ENCODE measurements around the gene TTC36.

Gene TTC36

GRCh38 chr11:118524757-118525470 lies 2.4 kb upstream of the TTC36 start:
- in situ Hi-C loops (cut with HindIII; ENCODE audit: low pct_unique_long_range_greater_than_20kb, low sequenced_read_pairs): no loop called here
- peak in 1 of 2 experiments; percentile 65 for DNase-seq (ENCODE audit: low read depth in 1 of 2, low spot score in 1 of 2)
- no peak for TF ChIP-seq JUND (IDR thresholded peaks at IDR 0.05; ENCODE audit: low read depth)

- DNase-seq (ENCODE audit: low read depth in 1 of 2, low spot score in 1 of 2): no peak
- in situ Hi-C loops (cut with HindIII; ENCODE audit: low pct_unique_long_range_greater_than_20kb, low sequenced_read_pairs): no loop called here
- no peak for TF ChIP-seq JUND (IDR thresholded peaks at IDR 0.05; ENCODE audit: low read depth)
These were observed 586 bp upstream of the TTC36 start for GRCh38 chr11:118526688-118527087.

DNA sequence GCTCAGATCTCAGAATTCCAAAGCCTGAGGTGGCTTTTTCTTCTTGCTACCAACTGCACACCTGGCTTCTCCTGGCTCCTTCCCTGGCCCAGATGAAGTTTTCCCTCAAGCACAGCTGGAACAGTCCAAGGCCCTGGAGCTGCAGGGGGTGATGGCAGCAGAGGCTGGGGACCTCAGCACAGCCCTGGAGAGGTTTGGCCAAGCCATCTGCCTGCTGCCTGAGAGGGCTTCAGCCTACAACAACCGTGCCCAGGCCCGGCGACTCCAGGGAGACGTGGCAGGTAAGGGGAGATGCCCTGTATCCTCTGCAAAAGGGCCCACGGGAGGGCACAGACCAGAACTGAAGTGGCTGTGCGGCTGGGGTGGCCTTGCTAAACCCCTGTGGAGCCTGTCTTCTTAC lies 1.2 kb downstream of the TTC36 start:
- no peak for TF ChIP-seq JUND (IDR thresholded peaks at IDR 0.05; ENCODE audit: low read depth)
- DNase-seq (ENCODE audit: low read depth in 1 of 2, low spot score in 1 of 2): no peak
- in situ Hi-C loops (cut with HindIII; ENCODE audit: low pct_unique_long_range_greater_than_20kb, low sequenced_read_pairs): no loop called here

DNA sequence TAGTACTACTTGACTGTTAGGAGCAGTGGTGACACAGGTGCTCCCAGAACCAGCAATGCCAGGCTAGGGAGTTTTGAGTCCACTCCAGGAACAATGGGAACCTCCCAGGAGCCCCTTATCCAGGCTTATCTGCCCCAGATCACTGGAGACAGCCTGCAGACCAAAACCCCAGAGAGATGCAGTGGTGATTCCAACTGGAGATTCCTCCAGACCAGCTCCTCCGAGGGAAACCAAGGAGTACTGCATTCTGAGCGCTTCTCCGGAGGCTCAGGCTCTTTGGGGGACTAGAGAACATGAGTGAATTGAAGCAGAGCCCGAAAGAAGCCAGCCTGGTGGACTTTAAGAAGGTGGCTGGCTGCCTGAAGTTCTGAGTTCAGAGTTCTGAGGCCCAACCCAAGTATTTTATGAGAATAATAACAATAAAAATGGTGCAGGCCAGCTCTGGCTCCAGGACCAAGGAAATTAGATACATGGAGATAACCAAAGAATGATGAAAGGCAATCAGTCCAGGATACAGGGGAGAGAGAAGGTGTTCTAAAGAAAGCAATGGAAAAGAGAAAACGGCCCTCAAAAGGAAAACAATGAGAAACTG lies 2.4 kb downstream of the TTC36 start:
- in situ Hi-C loops (cut with HindIII; ENCODE audit: low pct_unique_long_range_greater_than_20kb, low sequenced_read_pairs): no loop called here
- no peak for TF ChIP-seq JUND (IDR thresholded peaks at IDR 0.05; ENCODE audit: low read depth)
- DNase-seq (ENCODE audit: low read depth in 1 of 2, low spot score in 1 of 2): no peak

- in situ Hi-C loops (cut with HindIII; ENCODE audit: low pct_unique_long_range_greater_than_20kb, low sequenced_read_pairs): no loop called here
- peak; percentile 51 to 57 for DNase-seq (ENCODE audit: low read depth in 1 of 2, low spot score in 1 of 2)
- TF ChIP-seq JUND (IDR thresholded peaks at IDR 0.05; ENCODE audit: low read depth): no peak
These were observed 3.0 kb downstream of the TTC36 start for GRCh38 chr11:118530180-118530682.

- peak; percentile 79 to 95 for DNase-seq (ENCODE audit: low read depth in 1 of 2, low spot score in 1 of 2)
- in situ Hi-C loops (cut with HindIII; ENCODE audit: low pct_unique_long_range_greater_than_20kb, low sequenced_read_pairs): no loop called here
- TF ChIP-seq JUND (IDR thresholded peaks at IDR 0.05; ENCODE audit: low read depth): no peak
These were observed 3.7 kb downstream of the TTC36 start, which contains the start of gene TMEM25 for GRCh38 chr11:118530683-118531596. TSS of gene TMEM25 (plus strand) at chr11:118531192. CDS start at chr11:118531802, 610 bp downstream.

GRCh38 chr11:118531597-118532084 lies 4.4 kb downstream of the TTC36 start:
- no peak for TF ChIP-seq JUND (IDR thresholded peaks at IDR 0.05; ENCODE audit: low read depth)
- in situ Hi-C loops (cut with HindIII; ENCODE audit: low pct_unique_long_range_greater_than_20kb, low sequenced_read_pairs): no loop called here
- DNase-seq (ENCODE audit: low read depth in 1 of 2, low spot score in 1 of 2): peak in 1 of 2 experiments; percentile 78

GRCh38 chr11:118532091-118532490 lies 4.8 kb downstream of the TTC36 start:
- TF ChIP-seq JUND (IDR thresholded peaks at IDR 0.05; ENCODE audit: low read depth): no peak
- in situ Hi-C loops (cut with HindIII; ENCODE audit: low pct_unique_long_range_greater_than_20kb, low sequenced_read_pairs): no loop called here

GRCh38 chr11:118532852-118533768 lies 5.8 kb downstream of the TTC36 start:
- DNase-seq (ENCODE audit: low read depth in 1 of 2, low spot score in 1 of 2): no peak
- TF ChIP-seq JUND (IDR thresholded peaks at IDR 0.05; ENCODE audit: low read depth): no peak
- in situ Hi-C loops (cut with HindIII; ENCODE audit: low pct_unique_long_range_greater_than_20kb, low sequenced_read_pairs): no loop called here

More at GRCh38 chr11:118532091-118532490, 4.8 kb downstream of the TTC36 start:
- DNase-seq (ENCODE audit: low read depth in 1 of 2, low spot score in 1 of 2): no peak

DNA sequence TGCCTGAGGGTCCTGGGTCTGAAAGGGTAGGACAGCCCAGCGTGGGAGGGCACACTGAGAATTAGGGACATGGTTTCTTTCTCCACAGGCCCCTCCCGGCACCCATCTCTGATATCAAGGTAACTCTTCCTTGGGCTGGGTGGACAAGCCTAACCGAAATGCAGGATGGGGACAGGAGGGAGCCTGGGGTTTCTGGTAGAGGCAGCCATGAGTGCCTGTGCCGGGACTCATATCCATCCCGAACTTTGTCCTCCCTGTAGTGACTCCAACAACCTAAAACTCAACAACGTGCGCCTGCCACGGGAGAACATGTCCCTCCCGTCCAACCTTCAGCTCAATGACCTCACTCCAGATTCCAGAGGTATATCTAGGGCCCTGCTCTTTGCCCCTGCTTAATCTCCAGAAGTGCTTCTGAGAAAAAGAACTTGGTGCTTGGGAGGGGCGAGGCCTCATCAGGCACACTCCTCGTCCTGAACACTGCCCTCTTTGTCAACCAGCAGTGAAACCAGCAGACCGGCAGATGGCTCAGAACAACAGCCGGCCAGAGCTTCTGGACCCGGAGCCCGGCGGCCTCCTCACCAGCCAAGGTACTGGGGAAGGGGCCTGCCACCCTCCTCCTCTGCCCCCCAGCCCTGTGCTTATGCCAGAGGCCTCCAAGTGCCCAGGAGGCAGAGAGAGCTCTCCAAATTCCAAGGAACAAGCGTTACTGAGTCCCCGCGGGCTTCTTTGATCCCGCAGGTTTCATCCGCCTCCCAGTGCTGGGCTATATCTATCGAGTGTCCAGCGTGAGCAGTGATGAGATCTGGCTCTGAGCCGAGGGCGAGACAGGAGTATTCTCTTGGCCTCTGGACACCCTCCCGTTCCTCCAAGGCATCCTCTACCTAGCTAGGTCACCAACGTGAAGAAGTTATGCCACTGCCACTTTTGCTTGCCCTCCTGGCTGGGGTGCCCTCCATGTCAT lies 6.8 kb downstream of the TTC36 start:
- no peak for DNase-seq (ENCODE audit: low read depth in 1 of 2, low spot score in 1 of 2)
- TF ChIP-seq JUND (IDR thresholded peaks at IDR 0.05; ENCODE audit: low read depth): no peak
- in situ Hi-C loops (cut with HindIII; ENCODE audit: low pct_unique_long_range_greater_than_20kb, low sequenced_read_pairs): no loop called here

Data from T47D (cell line).